Liver (tissue), 3 donors: ENCODE data around the gene CLASRP.

Experiments
- CTCF ChIP-seq: fragments of 150-350 bp; IDR thresholded peaks from 2 replicates; pipeline ENCODE4 v1.5.1; 2017; ENCODE audit warnings: improper control_type of control experiment, low read depth, low read length; ENCODE audit not compliant: missing input control
- EGR1 ChIP-seq, 2 donors: IDR thresholded peaks; 2 replicates each; pipeline ENCODE4 v1.6.1; 2016 to 2018; ENCODE audit warnings: antibody characterized with exemption in 2 of 2, low read depth in 2 of 2
- FOXA1 ChIP-seq: IDR thresholded peaks from 2 replicates; pipeline ENCODE4 v1.6.1; 2016; ENCODE audit warnings: antibody characterized with exemption
- FOXA2 ChIP-seq: IDR thresholded peaks from 2 replicates; pipeline ENCODE4 v1.6.1; 2016; ENCODE audit warnings: antibody characterized with exemption
- GABPA ChIP-seq, 2 donors: IDR thresholded peaks in 1 of 2; conservative IDR thresholded peaks in 1 of 2; 2 replicates each; pipeline ENCODE4 v1.6.1; 2016; ENCODE audit warnings: antibody characterized with exemption in 2 of 2, mild to moderate bottlenecking in 1 of 2, moderate library complexity in 1 of 2
- HNF4A ChIP-seq, 2 donors: conservative IDR thresholded peaks; 2 replicates each; pipeline ENCODE4 v1.6.1; 2016; ENCODE audit warnings: antibody characterized with exemption in 2 of 2, mild to moderate bottlenecking in 2 of 2
- JUND ChIP-seq, 2 donors: IDR thresholded peaks; 2 replicates each; pipeline ENCODE4 v1.6.1; 2016; ENCODE audit warnings: antibody characterized with exemption in 2 of 2
- MAX ChIP-seq: IDR thresholded peaks from 2 replicates; pipeline ENCODE4 v1.6.1; 2016; ENCODE audit warnings: antibody characterized with exemption
- RAD21 ChIP-seq, 2 donors: IDR thresholded peaks; 2 replicates each; pipeline ENCODE4 v1.6.1; 2016; ENCODE audit warnings: antibody characterized with exemption in 2 of 2, mild to moderate bottlenecking in 2 of 2
- REST ChIP-seq: IDR thresholded peaks from 2 replicates; pipeline ENCODE4 v1.6.1; 2016; ENCODE audit warnings: antibody characterized with exemption, mild to moderate bottlenecking
- SP1 ChIP-seq: IDR thresholded peaks from 2 replicates; pipeline ENCODE4 v1.6.1; 2018; ENCODE audit warnings: antibody characterized with exemption, mild to moderate bottlenecking
- TAF1 ChIP-seq: conservative IDR thresholded peaks from 2 replicates; pipeline ENCODE4 v1.6.1; 2016; ENCODE audit warnings: antibody characterized with exemption, mild to moderate bottlenecking
- YY1 ChIP-seq: IDR thresholded peaks from 2 replicates; pipeline ENCODE4 v1.6.1; 2016; ENCODE audit warnings: antibody characterized with exemption, mild to moderate bottlenecking
- ZBTB33 ChIP-seq: IDR thresholded peaks from 2 replicates; pipeline ENCODE4 v1.6.1; 2016; ENCODE audit warnings: antibody characterized with exemption
- donor health status: healthy.
- donor health status: healthy.

GRCh38 chr19:45063851-45064801, 25.3 kb downstream of the CLASRP start:
- no peak for TF ChIP-seq REST
- TF ChIP-seq CTCF, result no peak
- no peak for TF ChIP-seq RAD21 (IDR thresholded peaks at IDR 0.05)
- no peak for TF ChIP-seq YY1
- no peak for TF ChIP-seq TAF1
- no peak for TF ChIP-seq ZBTB33
- TF ChIP-seq JUND (IDR thresholded peaks at IDR 0.05), result no peak
- no peak for TF ChIP-seq MAX
- no peak for TF ChIP-seq HNF4A (conservative IDR thresholded peaks at IDR 0.05)
- no peak for TF ChIP-seq GABPA (IDR thresholded peaks at IDR 0.05 in 1 of 2, conservative IDR thresholded peaks at IDR 0.05 in 1 of 2)
- TF ChIP-seq FOXA1, result no peak
- no peak for TF ChIP-seq EGR1 (IDR thresholded peaks at IDR 0.05; ENCODE audit: low read depth in 2 of 2)
- TF ChIP-seq SP1, result no peak
- TF ChIP-seq FOXA2, result no peak
